ENCODE data around the gene PARD3B. TPM values are rescaled to one million over a fixed set of nuclear protein-coding genes. Genes with fewer than 3 reads are reported as not detected.
A peak's percentile ranks its signal among the peaks of the same experiment; 100 is the strongest.

PARD3B gene
- total RNA-seq, 1 experiment from 2014 or later: 6.4 TPM

DNA sequence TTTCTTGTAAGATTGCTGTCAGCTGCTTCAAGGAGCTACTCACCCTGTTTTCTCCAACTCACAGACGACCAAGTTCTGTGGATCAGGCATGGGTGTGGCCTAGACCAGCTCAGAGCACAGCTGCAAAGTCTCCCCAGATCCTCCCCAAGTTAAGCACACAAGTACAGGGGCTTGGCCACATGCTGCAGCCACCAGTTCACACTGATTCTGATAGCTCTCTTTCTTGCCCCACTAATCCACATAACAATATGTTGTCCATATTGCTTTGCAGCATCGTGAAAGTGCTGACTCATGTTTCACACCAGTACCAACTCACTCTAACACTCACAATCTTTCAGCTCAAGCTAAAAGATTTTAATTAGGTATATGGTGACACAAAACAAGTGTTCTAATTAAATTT lies 437.0 kb downstream of the PARD3B start:
- H3K9me3 Mint-ChIP-seq: no peaks in the 10 kb centered on the region

More for the DNA sequence above, 437.0 kb downstream of the PARD3B start:
- H4K8ac ChIP-seq (replicated peaks; ENCODE audit: insufficient read length, low read depth, low read length): no peak overlapping the region
- H3K14ac ChIP-seq (ENCODE audit: insufficient read depth, low read length): no peak overlapping the region
- no CpG with 5 or more reads among the region's 2 CpGs for WGBS (ENCODE audit: extremely low coverage, insufficient read length, low lambda C conversion rate)
- no peaks in the 10 kb centered on the region for H3K79me2 ChIP-seq (ENCODE audit: insufficient read depth, low read length)
- DNase-seq: peak; percentile 36
- no peaks in the 10 kb centered on the region for H3K9me3 ChIP-seq (ENCODE audit: control insufficient read depth, low read depth, low read length)
- H3K18ac ChIP-seq (ENCODE audit: insufficient read length, low read depth, low read length): no peak overlapping the region
- no peak overlapping the region for H2BK5ac ChIP-seq (ENCODE audit: insufficient read length, low read length)
- TF ChIP-seq, protein P1, sequence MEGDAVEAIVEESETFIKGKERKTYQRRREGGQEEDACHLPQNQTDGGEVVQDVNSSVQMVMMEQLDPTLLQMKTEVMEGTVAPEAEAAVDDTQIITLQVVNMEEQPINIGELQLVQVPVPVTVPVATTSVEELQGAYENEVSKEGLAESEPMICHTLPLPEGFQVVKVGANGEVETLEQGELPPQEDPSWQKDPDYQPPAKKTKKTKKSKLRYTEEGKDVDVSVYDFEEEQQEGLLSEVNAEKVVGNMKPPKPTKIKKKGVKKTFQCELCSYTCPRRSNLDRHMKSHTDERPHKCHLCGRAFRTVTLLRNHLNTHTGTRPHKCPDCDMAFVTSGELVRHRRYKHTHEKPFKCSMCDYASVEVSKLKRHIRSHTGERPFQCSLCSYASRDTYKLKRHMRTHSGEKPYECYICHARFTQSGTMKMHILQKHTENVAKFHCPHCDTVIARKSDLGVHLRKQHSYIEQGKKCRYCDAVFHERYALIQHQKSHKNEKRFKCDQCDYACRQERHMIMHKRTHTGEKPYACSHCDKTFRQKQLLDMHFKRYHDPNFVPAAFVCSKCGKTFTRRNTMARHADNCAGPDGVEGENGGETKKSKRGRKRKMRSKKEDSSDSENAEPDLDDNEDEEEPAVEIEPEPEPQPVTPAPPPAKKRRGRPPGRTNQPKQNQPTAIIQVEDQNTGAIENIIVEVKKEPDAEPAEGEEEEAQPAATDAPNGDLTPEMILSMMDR (conservative IDR thresholded peaks at IDR 0.05): no peak
- no peak overlapping the region for H4K91ac ChIP-seq (ENCODE audit: insufficient read length, low read depth, low read length)
- H3K27ac Mint-ChIP-seq: peak overlapping the region in 1 of 3 experiments; percentile 5; a peak in 2 of 7 replicates
- H3K9ac ChIP-seq (ENCODE audit: extremely low read depth, insufficient read length, low read length): no peak overlapping the region
- no peak overlapping the region for H4K5ac ChIP-seq (ENCODE audit: insufficient read length, low read depth, low read length)
- no peak overlapping the region for H3K4me2 ChIP-seq (ENCODE audit: insufficient read depth, insufficient read length, low read length)
- no peak overlapping the region for H3K23ac ChIP-seq (ENCODE audit: insufficient read length, low read depth, low read length)
- H2BK12ac ChIP-seq (ENCODE audit: insufficient read length, low read depth, low read length): no peak overlapping the region
- H3K4me1 ChIP-seq (ENCODE audit: insufficient read depth, low read length): no peaks in the 10 kb centered on the region; the same call in 1 of the 2 replicates
- no peak overlapping the region for H2BK120ac ChIP-seq (ENCODE audit: low read depth, low read length, poor library complexity, severe bottlenecking)
- no peak overlapping the region for H3K56ac ChIP-seq (ENCODE audit: insufficient read length, low read depth, low read length)
- H2AFZ ChIP-seq (ENCODE audit: low read length): no peak overlapping the region
- H3K4me1 Mint-ChIP-seq: peaks cover 23 to 25% of the 10 kb centered on the region in 2 experiments
- H3T11ph ChIP-seq (ENCODE audit: low read length): no peak overlapping the region
- H2BK20ac ChIP-seq (ENCODE audit: low read depth, low read length, poor library complexity, severe bottlenecking): no peak overlapping the region
- no peaks in the 10 kb centered on the region for H3K27me3 Mint-ChIP-seq (ENCODE audit: low read depth)
- H3K27me3 ChIP-seq (ENCODE audit: insufficient read depth, low read length): no peaks in the 10 kb centered on the region
- no peak overlapping the region for H3K27ac ChIP-seq (ENCODE audit: insufficient read length, low read depth, low read length)
- no peak overlapping the region for H2BK15ac ChIP-seq (ENCODE audit: low read depth, low read length)
- no peaks in the 10 kb centered on the region for H3K23me2 ChIP-seq (ENCODE audit: insufficient read length, low read depth, low read length, poor library complexity, severe bottlenecking)
- H4K20me1 ChIP-seq (ENCODE audit: control insufficient read depth, insufficient read depth, insufficient read length): no peaks in the 10 kb centered on the region
- no peak overlapping the region for H2AK5ac ChIP-seq (ENCODE audit: insufficient read length, low read length)
- 0 out of 7 replicates have a peak, but pooled peaks cover 0 to 3% (median 0%) of the 10 kb centered on the region in 3 experiments for H3K36me3 Mint-ChIP-seq (ENCODE audit: insufficient read depth in 1 of 3, low read depth in 3 of 3)
- no peaks in the 10 kb centered on the region for H3K79me1 ChIP-seq (ENCODE audit: insufficient read depth, low read depth, low read length, poor library complexity, severe bottlenecking)
- H3K4ac ChIP-seq (ENCODE audit: low read depth, low read length): no peak overlapping the region
- no peak overlapping the region for H3K4me3 Mint-ChIP-seq

Measured in H9 (cell line).